ENCODE results near the gene FNIP2.

- TF ChIP-seq CTCF (conservative IDR thresholded peaks at IDR 0.05 in 1 of 2, IDR thresholded peaks at IDR 0.05 in 1 of 2; ENCODE audit: extremely low read depth in 1 of 2, insufficient read depth in 1 of 2, low read depth in 1 of 2, low read length in 2 of 2) (no peak), EZH2 (IDR thresholded peaks at IDR 0.05; ENCODE audit: borderline replicate concordance, low read length) (no peak)
Measured at GRCh38 chr4:158847535-158847934, 78.7 kb downstream of the FNIP2 start.

Data from mammary epithelial cell (primary cell).